ENCODE data around the gene LNP1. TPM values are rescaled to one million over a fixed set of nuclear protein-coding genes. Genes with fewer than 3 reads are reported as not detected.
A peak's percentile ranks its signal among the peaks of the same experiment; 100 is the strongest.

Gene LNP1
- total and polyA plus RNA-seq, 2 experiments from 2014 or later = 1.2 to 2.9 TPM

DNA sequence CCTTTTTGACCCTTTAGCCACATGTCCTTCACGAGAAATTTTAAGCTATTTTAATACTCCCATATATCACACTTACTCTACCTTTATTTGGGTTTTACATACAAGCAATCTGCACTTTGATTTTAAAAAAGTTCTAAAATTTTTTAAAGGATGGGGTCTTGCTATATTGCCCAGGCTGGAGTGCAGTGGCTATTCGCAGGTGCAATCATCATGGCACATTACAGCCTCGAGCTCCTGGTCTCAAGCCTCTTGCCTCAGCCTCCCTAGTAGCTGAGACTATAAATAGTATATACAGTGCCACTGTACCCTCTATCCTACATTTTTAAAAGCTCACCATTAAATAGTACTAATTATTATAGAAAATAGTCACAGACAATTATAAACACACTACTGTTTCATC, 36.9 kb upstream of the LNP1 start:
- TF ChIP-seq EZH2 (IDR thresholded peaks at IDR 0.05; ENCODE audit: insufficient read depth, poor library complexity, severe bottlenecking) (no peak), EZH2phosphoT487 (IDR thresholded peaks at IDR 0.05; ENCODE audit: insufficient read depth, low read depth) (no peak)
- no peaks in the 10 kb centered on the region for H3K27me3 ChIP-seq (replicated peaks; ENCODE audit: insufficient read depth)
- peaks cover 56% of the 10 kb centered on the region for H3K36me3 ChIP-seq (ENCODE audit: low read depth)
- no peak overlapping the region for H3K27ac ChIP-seq
- no peaks in the 10 kb centered on the region; the same call in 1 of the 2 replicates for H3K79me2 ChIP-seq (ENCODE audit: insufficient read depth)
- H4K20me1 ChIP-seq (ENCODE audit: insufficient read depth) = no peaks in the 10 kb centered on the region
- H3K9ac ChIP-seq = no peak overlapping the region
- H3K4me1 ChIP-seq (ENCODE audit: insufficient read depth) = no peaks in the 10 kb centered on the region
- no peak overlapping the region for H3K4me3 ChIP-seq
- no peak overlapping the region for H3K4me2 ChIP-seq (ENCODE audit: unreplicated experiment)
- no peaks in the 10 kb centered on the region for H3K9me2 ChIP-seq (ENCODE audit: insufficient read depth)
- no peaks in the 10 kb centered on the region for H3K9me3 ChIP-seq (ENCODE audit: low read depth)
- DNase-seq = no peak
- in situ Hi-C loops (cut with MboI) = no loop called here
- no peak overlapping the region for H2AFZ ChIP-seq
- H3F3A ChIP-seq (ENCODE audit: insufficient read depth) = peaks cover 5% of the 10 kb centered on the region; the same call in 1 of the 2 replicates
- WGBS, 2 experiments (ENCODE audit: low coverage in 1 of 2, low lambda C conversion rate in 2 of 2, missing lambda C conversion rate in 2 of 2) = 99 to 100% methylated on average over 3 of the region's 3 CpGs

DNA sequence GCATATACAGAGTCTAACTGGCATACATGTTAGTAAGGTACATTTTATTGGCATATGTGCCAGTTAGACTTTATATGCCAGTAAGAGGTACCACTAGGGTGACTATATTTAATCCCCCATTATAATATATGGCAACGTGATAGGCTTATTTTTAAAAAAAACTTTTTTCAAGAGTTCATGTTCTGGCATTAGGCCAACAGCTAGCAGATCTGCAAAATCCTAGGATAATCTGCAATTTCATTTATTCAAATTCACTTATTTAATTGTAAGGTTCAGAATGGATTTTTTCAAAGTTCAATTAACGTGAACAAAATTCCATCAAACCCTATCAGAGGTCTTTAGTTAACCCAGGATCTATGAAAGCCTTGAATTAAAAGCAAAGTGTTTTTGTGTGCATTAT, 34.9 kb upstream of the LNP1 start:
- Histone ChIP-seq H3K4me3 (no peak overlapping the region), H3K79me2 (ENCODE audit: insufficient read depth) (no peaks in the 10 kb centered on the region; the same call in 1 of the 2 replicates), H3K4me2 (ENCODE audit: unreplicated experiment) (no peak overlapping the region), H3K9me3 (ENCODE audit: low read depth) (no peaks in the 10 kb centered on the region), H3K27ac (no peak overlapping the region), H3F3A (ENCODE audit: insufficient read depth) (no peaks in the 10 kb centered on the region), H2AFZ (no peak overlapping the region), H3K9ac (no peak overlapping the region), H3K27me3 (replicated peaks; ENCODE audit: insufficient read depth) (no peaks in the 10 kb centered on the region), H3K9me2 (ENCODE audit: insufficient read depth) (no peaks in the 10 kb centered on the region), H4K20me1 (ENCODE audit: insufficient read depth) (no peaks in the 10 kb centered on the region), H3K36me3 (ENCODE audit: low read depth) (peaks cover 64% of the 10 kb centered on the region), H3K4me1 (ENCODE audit: insufficient read depth) (peaks cover 4% of the 10 kb centered on the region; the same call in 1 of the 2 replicates)
- TF ChIP-seq EZH2 (IDR thresholded peaks at IDR 0.05; ENCODE audit: insufficient read depth, poor library complexity, severe bottlenecking) (no peak), EZH2phosphoT487 (IDR thresholded peaks at IDR 0.05; ENCODE audit: insufficient read depth, low read depth) (no peak)
- in situ Hi-C loops (cut with MboI) = no loop called here
- DNase-seq = no peak
- WGBS, 2 experiments (ENCODE audit: low coverage in 1 of 2, low lambda C conversion rate in 2 of 2, missing lambda C conversion rate in 2 of 2) = 76 to 80% methylated on average over 2 of the region's 2 CpGs

DNA sequence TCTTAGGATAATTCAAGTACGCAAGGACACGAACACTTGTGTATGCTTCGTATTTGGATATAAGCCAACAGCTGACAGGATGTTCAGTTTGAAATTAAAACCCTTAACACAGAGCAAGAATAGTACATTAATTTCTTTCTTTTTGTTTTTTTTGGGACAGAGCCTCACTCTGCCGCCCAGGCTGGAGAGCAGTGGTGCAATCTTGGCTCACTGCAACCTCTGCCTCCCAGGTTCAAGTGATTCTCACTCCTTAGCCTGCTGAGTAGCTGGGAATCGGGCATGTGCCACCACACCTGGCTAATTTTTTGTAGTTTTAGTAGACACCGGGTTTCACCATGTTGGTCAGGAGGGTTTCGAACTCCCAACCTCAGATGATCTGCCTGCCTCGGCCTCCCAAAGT, 32.9 kb upstream of the LNP1 start:
- Histone ChIP-seq H3K4me1 (ENCODE audit: insufficient read depth) (peaks cover 4% of the 10 kb centered on the region; the same call in 1 of the 2 replicates), H3K4me3 (no peak overlapping the region), H3K27ac (no peak overlapping the region), H3F3A (ENCODE audit: insufficient read depth) (0 out of 2 replicates have a peak, but pooled peaks cover 7% of the 10 kb centered on the region), H3K79me2 (ENCODE audit: insufficient read depth) (no peaks in the 10 kb centered on the region; the same call in 1 of the 2 replicates), H3K36me3 (ENCODE audit: low read depth) (peaks cover 69% of the 10 kb centered on the region), H3K9me3 (ENCODE audit: low read depth) (no peaks in the 10 kb centered on the region), H3K9ac (no peak overlapping the region), H3K9me2 (ENCODE audit: insufficient read depth) (no peaks in the 10 kb centered on the region), H2AFZ (no peak overlapping the region), H3K27me3 (replicated peaks; ENCODE audit: insufficient read depth) (no peaks in the 10 kb centered on the region), H3K4me2 (ENCODE audit: unreplicated experiment) (no peak overlapping the region), H4K20me1 (ENCODE audit: insufficient read depth) (no peaks in the 10 kb centered on the region)
- TF ChIP-seq EZH2phosphoT487 (IDR thresholded peaks at IDR 0.05; ENCODE audit: insufficient read depth, low read depth) = no peak
- TF ChIP-seq EZH2 (IDR thresholded peaks at IDR 0.05; ENCODE audit: insufficient read depth, poor library complexity, severe bottlenecking) = no peak
- no peak for DNase-seq
- in situ Hi-C loops (cut with MboI) = no loop called here
- 89 to 91% methylated on average over 8 of the region's 8 CpGs for WGBS, 2 experiments (ENCODE audit: low coverage in 1 of 2, low lambda C conversion rate in 2 of 2, missing lambda C conversion rate in 2 of 2)

DNA sequence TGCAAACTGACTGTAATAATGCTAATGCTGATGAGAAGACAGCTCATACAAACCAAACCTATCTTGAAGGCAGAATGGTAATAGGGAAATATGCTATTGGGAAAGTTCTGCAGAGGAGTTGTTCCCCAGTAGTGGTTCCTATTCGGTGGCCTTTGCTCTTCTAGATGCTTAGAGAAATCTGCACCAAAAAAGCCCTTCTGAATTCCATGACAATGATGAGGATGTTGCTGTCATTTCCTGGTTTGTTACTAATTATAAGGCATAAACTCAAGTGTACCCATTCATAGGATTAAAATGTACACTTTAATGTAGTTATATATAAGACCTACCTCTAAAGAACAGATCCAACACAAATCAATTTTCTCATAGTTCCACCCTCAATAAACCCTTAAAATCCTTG, 30.6 kb upstream of the LNP1 start:
- WGBS, 2 experiments (ENCODE audit: low coverage in 1 of 2, low lambda C conversion rate in 2 of 2, missing lambda C conversion rate in 2 of 2) = 69 to 90% methylated on average over 1 of the region's 1 CpG
- Histone ChIP-seq H3K9me3 (ENCODE audit: low read depth) (no peaks in the 10 kb centered on the region), H3K9me2 (ENCODE audit: insufficient read depth) (no peaks in the 10 kb centered on the region), H3K27me3 (replicated peaks; ENCODE audit: insufficient read depth) (no peaks in the 10 kb centered on the region), H4K20me1 (ENCODE audit: insufficient read depth) (no peaks in the 10 kb centered on the region), H3F3A (ENCODE audit: insufficient read depth) (0 out of 2 replicates have a peak, but pooled peaks cover 7% of the 10 kb centered on the region), H3K79me2 (ENCODE audit: insufficient read depth) (peaks cover 6% of the 10 kb centered on the region; the same call in 1 of the 2 replicates), H2AFZ (no peak overlapping the region), H3K4me2 (ENCODE audit: unreplicated experiment) (no peak overlapping the region), H3K4me3 (no peak overlapping the region), H3K27ac (no peak overlapping the region), H3K9ac (no peak overlapping the region), H3K4me1 (ENCODE audit: insufficient read depth) (peaks cover 4% of the 10 kb centered on the region; the same call in 1 of the 2 replicates), H3K36me3 (ENCODE audit: low read depth) (peaks cover 63% of the 10 kb centered on the region)
- in situ Hi-C loops (cut with MboI) = no loop called here
- TF ChIP-seq EZH2 (IDR thresholded peaks at IDR 0.05; ENCODE audit: insufficient read depth, poor library complexity, severe bottlenecking) (no peak), EZH2phosphoT487 (IDR thresholded peaks at IDR 0.05; ENCODE audit: insufficient read depth, low read depth) (no peak)
- DNase-seq = peak; percentile 46

DNA sequence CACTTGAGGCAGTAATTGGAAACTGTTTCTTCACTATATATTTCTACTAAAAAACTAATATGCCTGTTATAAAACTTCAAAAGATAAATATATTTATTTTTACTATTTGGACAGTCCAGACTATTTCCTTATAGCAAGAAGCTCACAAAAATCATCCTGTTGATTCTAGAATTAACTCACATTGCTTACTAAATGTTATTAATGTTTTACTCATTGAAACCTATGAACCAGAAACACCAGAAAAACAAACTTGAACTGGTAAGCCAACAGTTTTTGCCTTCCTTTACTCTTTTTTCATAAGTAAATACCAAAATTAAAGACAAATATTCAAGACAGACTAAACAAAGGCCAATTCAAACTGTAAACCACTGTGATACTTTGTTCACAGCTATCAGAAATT, 26.8 kb upstream of the LNP1 start:
- Histone ChIP-seq H3K27me3 (replicated peaks; ENCODE audit: insufficient read depth) (no peaks in the 10 kb centered on the region), H3K27ac (no peak overlapping the region), H2AFZ (no peak overlapping the region), H3K9ac (no peak overlapping the region), H3K79me2 (ENCODE audit: insufficient read depth) (peaks cover 29% of the 10 kb centered on the region), H4K20me1 (ENCODE audit: insufficient read depth) (no peaks in the 10 kb centered on the region), H3F3A (ENCODE audit: insufficient read depth) (0 out of 2 replicates have a peak, but pooled peaks cover 7% of the 10 kb centered on the region), H3K4me3 (no peak overlapping the region), H3K9me3 (ENCODE audit: low read depth) (no peaks in the 10 kb centered on the region), H3K9me2 (ENCODE audit: insufficient read depth) (no peaks in the 10 kb centered on the region), H3K4me1 (ENCODE audit: insufficient read depth) (peaks cover 4% of the 10 kb centered on the region; the same call in 1 of the 2 replicates), H3K36me3 (ENCODE audit: low read depth) (peaks cover 62% of the 10 kb centered on the region), H3K4me2 (ENCODE audit: unreplicated experiment) (no peak overlapping the region)
- TF ChIP-seq EZH2 (IDR thresholded peaks at IDR 0.05; ENCODE audit: insufficient read depth, poor library complexity, severe bottlenecking) (no peak), EZH2phosphoT487 (IDR thresholded peaks at IDR 0.05; ENCODE audit: insufficient read depth, low read depth) (no peak)
- in situ Hi-C loops (cut with MboI) = no loop called here
- no peak for DNase-seq

Data from GM23248 (cell line).